ENCODE data around the gene SORCS3. TPM values are rescaled to one million over a fixed set of nuclear protein-coding genes. Genes with fewer than 3 reads are reported as not detected.

Gene SORCS3
- total and polyA plus RNA-seq, 9 of the 15 experiments (the other 6 are each of a cell fraction or from before 2014, with no cell fraction given): not detected

- H3K79me2 ChIP-seq (ENCODE audit: control insufficient read depth, insufficient read depth, low read length): no peaks in the 10 kb centered on the region
- H3K27ac ChIP-seq (ENCODE audit: extremely low read depth, low read depth, low read length): no peak overlapping the region
- ChIA-PET POLR2A (no interaction called here), CTCF (ENCODE audit: low intra/inter-chr PET ratio) (no interaction called here)
- no peaks in the 10 kb centered on the region for H3K27me3 ChIP-seq (ENCODE audit: control insufficient read depth in 2 of 2, insufficient read depth in 2 of 2, low read length in 2 of 2)
- no peak overlapping the region for H3K4me3 ChIP-seq
- H3K9me3 ChIP-seq (replicated peaks; ENCODE audit: control insufficient read depth, insufficient read depth, low read depth, low read length): no peaks in the 10 kb centered on the region
- no peak overlapping the region for H2AFZ ChIP-seq (ENCODE audit: low read depth, low read length)
- H3K9me1 ChIP-seq (ENCODE audit: control insufficient read depth, insufficient read depth, low read length): no peaks in the 10 kb centered on the region
- ATAC-seq (no peak), DNase-seq (ENCODE audit: extremely low read depth in 1 of 4, low spot score in 3 of 4) (no peak), FAIRE-seq (no peak)
- BruUV-seq (replicated peaks): no TSS peak
- WGBS (ENCODE audit: insufficient coverage, low coverage, missing lambda C conversion rate): 0% methylated on average over 2 of the region's 2 CpGs
- no peak overlapping the region for H3K9ac ChIP-seq (ENCODE audit: insufficient read depth in 1 of 2, low read depth in 2 of 2, low read length in 2 of 2)
- H4K20me1 ChIP-seq (replicated peaks; ENCODE audit: control insufficient read depth, insufficient read depth, low read length): no peaks in the 10 kb centered on the region
- no peaks in the 10 kb centered on the region for H3K4me1 ChIP-seq (replicated peaks in 1 of 2; ENCODE audit: control insufficient read depth in 2 of 2, insufficient read depth in 2 of 2, low read length in 2 of 2)
- intact Hi-C loops (cut with micrococcal nuclease): no loop called here
- H3K36me3 ChIP-seq (ENCODE audit: control insufficient read depth, insufficient read depth, low read length): no peaks in the 10 kb centered on the region
- no peak overlapping the region for H3K4me2 ChIP-seq (ENCODE audit: insufficient read depth, low read length)
- in situ Hi-C loops (cut with MboI): no loop called here
- TF ChIP-seq PHF8 (IDR thresholded peaks at IDR 0.05; ENCODE audit: borderline replicate concordance, low read length): no peak
- TF ChIP-seq TRIM25 (IDR thresholded peaks at IDR 0.05; ENCODE audit: borderline replicate concordance): no peak
- no peak for TF ChIP-seq ZNF239 (CRISPR knock-in tag; IDR thresholded peaks at IDR 0.05)
- TF ChIP-seq, protein P1, sequence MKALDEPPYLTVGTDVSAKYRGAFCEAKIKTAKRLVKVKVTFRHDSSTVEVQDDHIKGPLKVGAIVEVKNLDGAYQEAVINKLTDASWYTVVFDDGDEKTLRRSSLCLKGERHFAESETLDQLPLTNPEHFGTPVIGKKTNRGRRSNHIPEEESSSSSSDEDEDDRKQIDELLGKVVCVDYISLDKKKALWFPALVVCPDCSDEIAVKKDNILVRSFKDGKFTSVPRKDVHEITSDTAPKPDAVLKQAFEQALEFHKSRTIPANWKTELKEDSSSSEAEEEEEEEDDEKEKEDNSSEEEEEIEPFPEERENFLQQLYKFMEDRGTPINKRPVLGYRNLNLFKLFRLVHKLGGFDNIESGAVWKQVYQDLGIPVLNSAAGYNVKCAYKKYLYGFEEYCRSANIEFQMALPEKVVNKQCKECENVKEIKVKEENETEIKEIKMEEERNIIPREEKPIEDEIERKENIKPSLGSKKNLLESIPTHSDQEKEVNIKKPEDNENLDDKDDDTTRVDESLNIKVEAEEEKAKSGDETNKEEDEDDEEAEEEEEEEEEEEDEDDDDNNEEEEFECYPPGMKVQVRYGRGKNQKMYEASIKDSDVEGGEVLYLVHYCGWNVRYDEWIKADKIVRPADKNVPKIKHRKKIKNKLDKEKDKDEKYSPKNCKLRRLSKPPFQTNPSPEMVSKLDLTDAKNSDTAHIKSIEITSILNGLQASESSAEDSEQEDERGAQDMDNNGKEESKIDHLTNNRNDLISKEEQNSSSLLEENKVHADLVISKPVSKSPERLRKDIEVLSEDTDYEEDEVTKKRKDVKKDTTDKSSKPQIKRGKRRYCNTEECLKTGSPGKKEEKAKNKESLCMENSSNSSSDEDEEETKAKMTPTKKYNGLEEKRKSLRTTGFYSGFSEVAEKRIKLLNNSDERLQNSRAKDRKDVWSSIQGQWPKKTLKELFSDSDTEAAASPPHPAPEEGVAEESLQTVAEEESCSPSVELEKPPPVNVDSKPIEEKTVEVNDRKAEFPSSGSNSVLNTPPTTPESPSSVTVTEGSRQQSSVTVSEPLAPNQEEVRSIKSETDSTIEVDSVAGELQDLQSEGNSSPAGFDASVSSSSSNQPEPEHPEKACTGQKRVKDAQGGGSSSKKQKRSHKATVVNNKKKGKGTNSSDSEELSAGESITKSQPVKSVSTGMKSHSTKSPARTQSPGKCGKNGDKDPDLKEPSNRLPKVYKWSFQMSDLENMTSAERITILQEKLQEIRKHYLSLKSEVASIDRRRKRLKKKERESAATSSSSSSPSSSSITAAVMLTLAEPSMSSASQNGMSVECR (CRISPR knock-in tag; IDR thresholded peaks at IDR 0.05): no peak
- TF ChIP-seq ZFPM2 (CRISPR knock-in tag; IDR thresholded peaks at IDR 0.05): no peak
- TF ChIP-seq ZFP30 (CRISPR knock-in tag; IDR thresholded peaks at IDR 0.05; ENCODE audit: borderline replicate concordance): no peak
- TF ChIP-seq, protein P2, sequence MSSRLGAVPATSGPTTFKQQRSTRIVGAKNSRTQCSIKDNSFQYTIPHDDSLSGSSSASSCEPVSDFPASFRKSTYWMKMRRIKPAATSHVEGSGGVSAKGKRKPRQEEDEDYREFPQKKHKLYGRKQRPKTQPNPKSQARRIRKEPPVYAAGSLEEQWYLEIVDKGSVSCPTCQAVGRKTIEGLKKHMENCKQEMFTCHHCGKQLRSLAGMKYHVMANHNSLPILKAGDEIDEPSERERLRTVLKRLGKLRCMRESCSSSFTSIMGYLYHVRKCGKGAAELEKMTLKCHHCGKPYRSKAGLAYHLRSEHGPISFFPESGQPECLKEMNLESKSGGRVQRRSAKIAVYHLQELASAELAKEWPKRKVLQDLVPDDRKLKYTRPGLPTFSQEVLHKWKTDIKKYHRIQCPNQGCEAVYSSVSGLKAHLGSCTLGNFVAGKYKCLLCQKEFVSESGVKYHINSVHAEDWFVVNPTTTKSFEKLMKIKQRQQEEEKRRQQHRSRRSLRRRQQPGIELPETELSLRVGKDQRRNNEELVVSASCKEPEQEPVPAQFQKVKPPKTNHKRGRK (tag; IDR thresholded peaks at IDR 0.05): no peak
- no peak for TF ChIP-seq FOXK2 (conservative IDR thresholded peaks at IDR 0.05 in 1 of 2, IDR thresholded peaks at IDR 0.05 in 1 of 2; ENCODE audit: low read depth in 2 of 2)
- TF ChIP-seq PHF20 (IDR thresholded peaks at IDR 0.05; ENCODE audit: partially characterized antibody): no peak
- no peak for TF ChIP-seq SRSF1 (IDR thresholded peaks at IDR 0.05; ENCODE audit: low read depth, low read length)
- TF ChIP-seq, protein P3, sequence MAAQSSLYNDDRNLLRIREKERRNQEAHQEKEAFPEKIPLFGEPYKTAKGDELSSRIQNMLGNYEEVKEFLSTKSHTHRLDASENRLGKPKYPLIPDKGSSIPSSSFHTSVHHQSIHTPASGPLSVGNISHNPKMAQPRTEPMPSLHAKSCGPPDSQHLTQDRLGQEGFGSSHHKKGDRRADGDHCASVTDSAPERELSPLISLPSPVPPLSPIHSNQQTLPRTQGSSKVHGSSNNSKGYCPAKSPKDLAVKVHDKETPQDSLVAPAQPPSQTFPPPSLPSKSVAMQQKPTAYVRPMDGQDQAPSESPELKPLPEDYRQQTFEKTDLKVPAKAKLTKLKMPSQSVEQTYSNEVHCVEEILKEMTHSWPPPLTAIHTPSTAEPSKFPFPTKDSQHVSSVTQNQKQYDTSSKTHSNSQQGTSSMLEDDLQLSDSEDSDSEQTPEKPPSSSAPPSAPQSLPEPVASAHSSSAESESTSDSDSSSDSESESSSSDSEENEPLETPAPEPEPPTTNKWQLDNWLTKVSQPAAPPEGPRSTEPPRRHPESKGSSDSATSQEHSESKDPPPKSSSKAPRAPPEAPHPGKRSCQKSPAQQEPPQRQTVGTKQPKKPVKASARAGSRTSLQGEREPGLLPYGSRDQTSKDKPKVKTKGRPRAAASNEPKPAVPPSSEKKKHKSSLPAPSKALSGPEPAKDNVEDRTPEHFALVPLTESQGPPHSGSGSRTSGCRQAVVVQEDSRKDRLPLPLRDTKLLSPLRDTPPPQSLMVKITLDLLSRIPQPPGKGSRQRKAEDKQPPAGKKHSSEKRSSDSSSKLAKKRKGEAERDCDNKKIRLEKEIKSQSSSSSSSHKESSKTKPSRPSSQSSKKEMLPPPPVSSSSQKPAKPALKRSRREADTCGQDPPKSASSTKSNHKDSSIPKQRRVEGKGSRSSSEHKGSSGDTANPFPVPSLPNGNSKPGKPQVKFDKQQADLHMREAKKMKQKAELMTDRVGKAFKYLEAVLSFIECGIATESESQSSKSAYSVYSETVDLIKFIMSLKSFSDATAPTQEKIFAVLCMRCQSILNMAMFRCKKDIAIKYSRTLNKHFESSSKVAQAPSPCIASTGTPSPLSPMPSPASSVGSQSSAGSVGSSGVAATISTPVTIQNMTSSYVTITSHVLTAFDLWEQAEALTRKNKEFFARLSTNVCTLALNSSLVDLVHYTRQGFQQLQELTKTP (IDR thresholded peaks at IDR 0.05; ENCODE audit: low read depth in 1 of 2, partially characterized antibody in 2 of 2): no peak
Measured at GRCh38 chr10:104819731-104820130, 178.6 kb downstream of the SORCS3 start.

Data from K562 (cell line).